ENCODE data around the gene ZSCAN4. TPM values are rescaled to one million over a fixed set of nuclear protein-coding genes. Genes with fewer than 3 reads are reported as not detected.

Gene ZSCAN4
- total and polyA plus RNA-seq, 8 donors: 0.05 to 0.09 TPM; not detected in 6

DNA sequence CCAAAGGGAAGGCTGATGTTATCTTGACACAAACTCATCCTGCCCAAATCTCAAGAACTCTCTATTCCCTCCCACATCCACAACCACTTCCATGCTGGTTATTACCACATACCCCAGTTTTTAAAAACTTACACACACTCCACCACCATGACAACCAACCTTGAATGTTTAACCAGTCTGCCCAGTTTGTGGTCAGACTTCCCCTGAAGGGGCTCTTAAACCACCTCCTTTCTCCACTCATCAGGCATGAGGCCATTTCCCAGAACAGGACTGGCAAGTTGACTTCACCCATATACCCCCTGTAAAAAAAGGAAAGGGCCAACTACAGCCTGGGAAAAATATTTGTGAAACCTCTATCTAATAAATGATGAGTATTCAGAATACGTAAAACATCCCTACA is 12.4 kb upstream of the ZSCAN4 start:
- DNase-seq (no peak), ATAC-seq (no peak), FAIRE-seq (no peak)
- Histone ChIP-seq H3K4me1 (no peaks in the 10 kb centered on the region), H3K9me3 (no peaks in the 10 kb centered on the region), H3K36me3 (no peaks in the 10 kb centered on the region), H3K27ac (no peak overlapping the region), H3K27me3 (no peaks in the 10 kb centered on the region), H3K4me3 (no peak overlapping the region)
- intact Hi-C loops (cut with DNase I): no loop called here
- TF ChIP-seq, protein P1, sequence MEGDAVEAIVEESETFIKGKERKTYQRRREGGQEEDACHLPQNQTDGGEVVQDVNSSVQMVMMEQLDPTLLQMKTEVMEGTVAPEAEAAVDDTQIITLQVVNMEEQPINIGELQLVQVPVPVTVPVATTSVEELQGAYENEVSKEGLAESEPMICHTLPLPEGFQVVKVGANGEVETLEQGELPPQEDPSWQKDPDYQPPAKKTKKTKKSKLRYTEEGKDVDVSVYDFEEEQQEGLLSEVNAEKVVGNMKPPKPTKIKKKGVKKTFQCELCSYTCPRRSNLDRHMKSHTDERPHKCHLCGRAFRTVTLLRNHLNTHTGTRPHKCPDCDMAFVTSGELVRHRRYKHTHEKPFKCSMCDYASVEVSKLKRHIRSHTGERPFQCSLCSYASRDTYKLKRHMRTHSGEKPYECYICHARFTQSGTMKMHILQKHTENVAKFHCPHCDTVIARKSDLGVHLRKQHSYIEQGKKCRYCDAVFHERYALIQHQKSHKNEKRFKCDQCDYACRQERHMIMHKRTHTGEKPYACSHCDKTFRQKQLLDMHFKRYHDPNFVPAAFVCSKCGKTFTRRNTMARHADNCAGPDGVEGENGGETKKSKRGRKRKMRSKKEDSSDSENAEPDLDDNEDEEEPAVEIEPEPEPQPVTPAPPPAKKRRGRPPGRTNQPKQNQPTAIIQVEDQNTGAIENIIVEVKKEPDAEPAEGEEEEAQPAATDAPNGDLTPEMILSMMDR (IDR thresholded peaks at IDR 0.05): no peak
- WGBS, 2 donors: 45 to 79% methylated on average over 1 of the region's 1 CpG

- peak overlapping the region in 1 of 4 donors; percentile 16 for H3K27ac ChIP-seq
- no peaks in the 10 kb centered on the region for H3K9me3 ChIP-seq
- H3K4me3 ChIP-seq: peak overlapping the region; percentile 27 to 53 (median 38)
- no peaks in the 10 kb centered on the region for H3K4me1 ChIP-seq
- WGBS, 2 donors: 2 to 4% methylated on average over 43 to 64 of the region's 64 CpGs
- ATAC-seq (peak; percentile 70 to 96 (median 85)), FAIRE-seq (no peak), DNase-seq (peak; percentile 11 to 70 (median 34))
- intact Hi-C loops (cut with DNase I): no loop called here
- TF ChIP-seq, protein P1 (IDR thresholded peaks at IDR 0.05): no peak
- H3K27me3 ChIP-seq: peaks cover 0 to 4% (median 0%) of the 10 kb centered on the region in 4 donors
- no peaks in the 10 kb centered on the region for H3K36me3 ChIP-seq
These were observed 4.2 kb upstream of the ZSCAN4 start for GRCh38 chr19:57664269-57665127.

DNA sequence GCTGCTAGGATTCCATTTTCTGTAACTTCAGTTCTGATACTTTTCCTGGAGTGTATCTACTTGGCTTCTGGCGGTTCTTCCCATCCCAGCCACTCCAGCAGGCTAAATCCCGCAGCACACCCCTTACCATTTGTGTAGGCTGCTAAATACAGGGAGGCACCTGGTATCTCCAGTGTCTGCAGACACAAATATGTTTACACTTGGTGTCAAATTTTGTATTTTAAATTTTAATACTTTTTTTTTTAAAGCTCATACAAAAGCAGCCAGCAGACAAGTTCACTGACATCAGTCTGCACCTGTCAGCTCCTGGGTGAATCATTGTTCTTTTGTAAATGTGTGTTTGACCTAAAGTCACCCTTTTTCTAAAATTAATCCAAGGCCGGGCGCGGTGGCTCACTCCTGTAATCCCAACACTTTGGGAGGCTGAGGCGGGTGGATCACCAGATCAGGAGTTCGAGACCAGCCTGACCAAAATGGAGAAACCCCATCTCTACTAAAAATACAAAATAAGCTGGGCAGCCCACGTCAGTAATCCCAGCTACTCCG is 3.4 kb upstream of the ZSCAN4 start:
- WGBS, 2 donors: 66 to 76% methylated on average over 9 of the region's 9 CpGs

GRCh38 chr19:57667228-57667627 is 1.5 kb upstream of the ZSCAN4 start:
- no peak for FAIRE-seq
- ATAC-seq: no peak
- peaks cover 0 to under 1% (median 0%) of the 10 kb centered on the region in 4 donors for H3K27me3 ChIP-seq
- 76 to 78% methylated on average over 1 of the region's 1 CpG for WGBS, 2 donors
- intact Hi-C loops (cut with DNase I): no loop called here
- TF ChIP-seq, protein P1 (IDR thresholded peaks at IDR 0.05): no peak
- no peak overlapping the region for H3K27ac ChIP-seq
- H3K9me3 ChIP-seq: no peaks in the 10 kb centered on the region
- H3K36me3 ChIP-seq: no peaks in the 10 kb centered on the region
- no peak overlapping the region for H3K4me3 ChIP-seq
- DNase-seq: no peak
- H3K4me1 ChIP-seq: no peaks in the 10 kb centered on the region

More for the DNA sequence above, 3.4 kb upstream of the ZSCAN4 start:
- no peak for DNase-seq
- Histone ChIP-seq H3K4me3 (no peak overlapping the region), H3K4me1 (no peaks in the 10 kb centered on the region), H3K36me3 (no peaks in the 10 kb centered on the region), H3K27me3 (peaks cover 0 to 4% (median 0%) of the 10 kb centered on the region in 4 donors), H3K27ac (no peak overlapping the region), H3K9me3 (no peaks in the 10 kb centered on the region)
- no peak for FAIRE-seq
- TF ChIP-seq, protein P1 (IDR thresholded peaks at IDR 0.05): no peak
- ATAC-seq: no peak
- intact Hi-C loops (cut with DNase I): no loop called here
